ENCODE results near the gene TRPC5OS. TPM values are rescaled to one million over a fixed set of nuclear protein-coding genes. Genes with fewer than 3 reads are reported as not detected.

Gene TRPC5OS
- polyA plus RNA-seq, 1 donor (not counting 4 experiments of a cell fraction or from before 2014, with no cell fraction given): not detected

GRCh38 chrX:111886678-111887077 is 10.7 kb downstream of the TRPC5OS start:
- Histone ChIP-seq H3K27ac (ENCODE audit: control insufficient read depth, insufficient read depth, low read length) (no peak overlapping the region), H4K20me1 (ENCODE audit: control insufficient read depth, extremely low read depth, insufficient read depth, low read length) (no peaks in the 10 kb centered on the region), H2AFZ (ENCODE audit: control insufficient read depth, low read length) (no peak overlapping the region), H3K4me1 (ENCODE audit: control insufficient read depth, extremely low read depth, insufficient read depth, low read length) (no peaks in the 10 kb centered on the region), H3K79me2 (ENCODE audit: control insufficient read depth, insufficient read depth, low read length) (no peaks in the 10 kb centered on the region), H3K9me3 (ENCODE audit: control insufficient read depth, low read depth, low read length) (no peaks in the 10 kb centered on the region), H3K9ac (ENCODE audit: control insufficient read depth, extremely low read depth, insufficient read depth, low read length) (no peak overlapping the region), H3K9me1 (ENCODE audit: control insufficient read depth, extremely low read depth, insufficient read depth, low read length) (no peaks in the 10 kb centered on the region), H3K4me2 (ENCODE audit: control insufficient read depth, extremely low read depth, insufficient read depth, low read depth, low read length) (no peak overlapping the region), H3K27me3 (ENCODE audit: control insufficient read depth, extremely low read depth, insufficient read depth, low read length) (no peaks in the 10 kb centered on the region), H3K36me3 (ENCODE audit: control insufficient read depth in 2 of 2, extremely low read depth in 1 of 2, insufficient read depth in 2 of 2, low read length in 2 of 2) (no peaks in the 10 kb centered on the region), H3K4me3 (ENCODE audit: control insufficient read depth in 2 of 3, extremely low read depth in 1 of 3, insufficient read depth in 2 of 3, low read depth in 1 of 3, low read length in 3 of 3) (no peak overlapping the region)
- TF ChIP-seq EZH2 (IDR thresholded peaks at IDR 0.05; ENCODE audit: low read length) (no peak), CTCF (optimal IDR thresholded peaks at IDR 0.05 in 1 of 3, IDR thresholded peaks at IDR 0.05 in 1 of 3, conservative IDR thresholded peaks at IDR 0.05 in 1 of 3; ENCODE audit: extremely low read depth in 1 of 3, insufficient read depth in 2 of 3, low read length in 3 of 3) (no peak)
- dilution Hi-C loops (cut with MboI; ENCODE audit: extremely low pct_ligation_motif_present, low sequenced_read_pairs): no loop called here
- FAIRE-seq: no peak
- DNase-seq (ENCODE audit: low read depth, low spot score): no peak

GRCh38 chrX:111888600-111888999 is 12.6 kb downstream of the TRPC5OS start:
- H3K9ac ChIP-seq (ENCODE audit: control insufficient read depth, extremely low read depth, insufficient read depth, low read length): no peak overlapping the region
- peaks cover 3% of the 10 kb centered on the region for H3K27me3 ChIP-seq (ENCODE audit: control insufficient read depth, extremely low read depth, insufficient read depth, low read length)
- H2AFZ ChIP-seq (ENCODE audit: control insufficient read depth, low read length): no peak overlapping the region
- no peak for DNase-seq (ENCODE audit: low read depth, low spot score)
- H3K9me3 ChIP-seq (ENCODE audit: control insufficient read depth, low read depth, low read length): no peaks in the 10 kb centered on the region
- no peak for FAIRE-seq
- no peaks in the 10 kb centered on the region for H4K20me1 ChIP-seq (ENCODE audit: control insufficient read depth, extremely low read depth, insufficient read depth, low read length)
- dilution Hi-C loops (cut with MboI; ENCODE audit: extremely low pct_ligation_motif_present, low sequenced_read_pairs): no loop called here
- no peaks in the 10 kb centered on the region for H3K9me1 ChIP-seq (ENCODE audit: control insufficient read depth, extremely low read depth, insufficient read depth, low read length)
- H3K4me3 ChIP-seq (ENCODE audit: control insufficient read depth in 2 of 3, extremely low read depth in 1 of 3, insufficient read depth in 2 of 3, low read depth in 1 of 3, low read length in 3 of 3): no peak overlapping the region
- no peaks in the 10 kb centered on the region for H3K4me1 ChIP-seq (ENCODE audit: control insufficient read depth, extremely low read depth, insufficient read depth, low read length)
- TF ChIP-seq EZH2 (IDR thresholded peaks at IDR 0.05; ENCODE audit: low read length): no peak
- no peak for TF ChIP-seq CTCF (optimal IDR thresholded peaks at IDR 0.05 in 1 of 3, IDR thresholded peaks at IDR 0.05 in 1 of 3, conservative IDR thresholded peaks at IDR 0.05 in 1 of 3; ENCODE audit: extremely low read depth in 1 of 3, insufficient read depth in 2 of 3, low read length in 3 of 3)
- H3K27ac ChIP-seq (ENCODE audit: control insufficient read depth, insufficient read depth, low read length): no peak overlapping the region
- no peak overlapping the region for H3K4me2 ChIP-seq (ENCODE audit: control insufficient read depth, extremely low read depth, insufficient read depth, low read depth, low read length)
- H3K36me3 ChIP-seq (ENCODE audit: control insufficient read depth in 2 of 2, extremely low read depth in 1 of 2, insufficient read depth in 2 of 2, low read length in 2 of 2): no peaks in the 10 kb centered on the region
- H3K79me2 ChIP-seq (ENCODE audit: control insufficient read depth, insufficient read depth, low read length): no peaks in the 10 kb centered on the region
